NCI-H2081 treated with DMSO at 0.1 percent for 48 hours (cell line): ENCODE data around the gene CXCR5.

ENCODE experiments used
- DNase-seq: peaks from one replicate; lab custom pipeline; 2025; lab: John Stamatoyannopoulos, UW

The CXCR5 gene

DNA sequence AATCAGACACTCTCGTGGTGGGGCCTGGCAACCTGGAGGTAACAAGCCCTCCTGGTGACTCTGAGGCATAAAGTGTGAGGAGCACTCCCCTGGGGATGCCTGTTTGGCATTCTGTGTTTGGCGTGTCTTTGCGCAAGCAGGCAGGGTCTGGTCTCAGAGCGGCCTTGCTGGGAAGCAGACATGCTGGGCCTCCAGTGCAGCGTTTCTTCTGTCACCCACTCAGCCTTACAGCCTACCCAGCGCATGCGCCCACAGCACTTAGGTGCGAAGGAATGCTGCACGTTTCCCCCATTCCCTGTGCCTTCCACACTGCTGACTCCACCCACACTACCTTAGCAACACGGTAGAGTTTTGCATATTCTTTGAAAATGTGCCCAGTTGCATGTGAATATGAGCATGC is 7.4 kb upstream of the CXCR5 start:
- no peak for DNase-seq

GRCh38 chr11:118877487-118878162 is 6.1 kb upstream of the CXCR5 start:
- no peak for DNase-seq

DNA sequence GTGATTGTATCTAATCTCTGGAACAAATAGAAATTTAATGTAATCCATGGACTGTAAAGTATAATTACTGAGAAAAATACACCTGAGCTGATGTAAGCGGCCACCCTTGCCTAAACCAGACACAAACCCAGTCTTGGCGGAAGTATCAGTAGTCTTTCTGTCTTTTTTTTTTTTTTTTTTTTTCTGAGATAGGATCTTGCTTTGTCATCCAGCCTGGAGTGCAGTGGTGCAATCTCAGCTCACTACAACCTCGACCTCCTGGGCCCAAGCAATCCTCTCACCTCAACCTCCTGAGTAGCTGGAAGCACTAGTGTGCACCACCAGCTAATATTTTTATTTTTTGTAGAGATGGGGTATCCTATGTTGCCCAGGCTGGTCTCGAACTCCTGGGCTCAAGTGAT is 5.5 kb upstream of the CXCR5 start:
- no peak for DNase-seq

- DNase-seq, result no peak
These were observed 2.5 kb upstream of the CXCR5 start for GRCh38 chr11:118881228-118881627.

DNA sequence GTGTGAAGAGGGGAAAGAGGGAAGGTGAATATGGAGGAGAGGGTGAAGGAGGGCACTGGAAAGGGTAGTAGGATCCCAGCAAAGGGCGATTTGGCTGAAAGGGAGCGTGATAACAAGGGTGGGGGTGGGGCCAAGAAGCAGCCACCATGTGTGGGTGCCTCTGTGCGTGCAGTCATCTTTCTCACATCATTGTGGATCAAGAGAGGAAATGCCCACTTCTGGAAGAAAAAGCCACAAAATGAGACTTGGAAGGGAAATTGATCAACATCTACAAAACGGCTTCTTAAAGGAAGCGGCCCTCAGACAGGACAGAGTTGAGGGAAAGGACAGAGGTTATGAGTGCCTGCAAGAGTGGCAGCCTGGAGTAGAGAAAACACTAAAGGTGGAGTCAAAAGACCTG is 1.2 kb upstream of the CXCR5 start:
- DNase-seq, result no peak

GRCh38 chr11:118883004-118883367 is 706 bp upstream of the CXCR5 start:
- DNase-seq, result no peak

DNA sequence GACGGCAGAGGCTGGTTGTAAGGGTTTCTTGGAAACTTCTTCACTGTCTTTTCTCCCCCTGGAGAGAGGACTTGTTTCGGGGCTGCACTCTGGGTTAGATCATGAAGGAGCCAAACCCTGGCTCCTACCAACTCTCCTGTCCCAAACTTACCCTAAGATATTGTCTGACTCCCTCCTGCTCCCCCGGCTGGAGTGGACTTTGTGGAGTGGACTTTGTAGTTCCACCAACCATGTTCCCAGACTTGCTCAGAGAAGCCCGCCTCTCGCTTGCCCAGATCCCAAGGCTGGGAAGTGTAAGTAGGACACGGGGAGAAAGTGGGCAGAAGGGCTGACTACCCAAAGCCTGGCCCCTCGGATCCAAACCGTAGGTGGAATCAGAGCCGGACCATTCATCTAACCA is 1.2 kb downstream of the CXCR5 start:
- no peak for DNase-seq

DNA sequence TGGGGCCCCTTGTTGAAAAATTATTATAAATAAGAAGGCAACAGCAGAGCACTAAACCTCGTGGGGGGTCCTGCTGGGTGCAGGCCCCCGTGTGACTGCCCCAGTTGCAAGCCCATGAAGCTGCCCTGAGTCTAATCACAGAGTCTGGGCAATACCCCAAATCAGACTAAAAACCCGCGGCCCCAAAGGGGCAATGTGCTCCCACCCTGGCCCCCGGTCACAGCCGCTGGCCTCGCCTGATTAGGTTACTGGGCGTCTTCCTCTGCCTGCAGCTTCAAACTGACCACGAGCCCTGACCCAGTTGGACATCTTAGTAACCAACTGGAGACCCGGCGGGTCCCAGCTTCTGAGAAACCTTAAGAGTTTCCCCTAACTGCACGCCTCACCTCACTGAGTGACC is 1.6 kb downstream of the CXCR5 start:
- DNase-seq, result no peak

DNA sequence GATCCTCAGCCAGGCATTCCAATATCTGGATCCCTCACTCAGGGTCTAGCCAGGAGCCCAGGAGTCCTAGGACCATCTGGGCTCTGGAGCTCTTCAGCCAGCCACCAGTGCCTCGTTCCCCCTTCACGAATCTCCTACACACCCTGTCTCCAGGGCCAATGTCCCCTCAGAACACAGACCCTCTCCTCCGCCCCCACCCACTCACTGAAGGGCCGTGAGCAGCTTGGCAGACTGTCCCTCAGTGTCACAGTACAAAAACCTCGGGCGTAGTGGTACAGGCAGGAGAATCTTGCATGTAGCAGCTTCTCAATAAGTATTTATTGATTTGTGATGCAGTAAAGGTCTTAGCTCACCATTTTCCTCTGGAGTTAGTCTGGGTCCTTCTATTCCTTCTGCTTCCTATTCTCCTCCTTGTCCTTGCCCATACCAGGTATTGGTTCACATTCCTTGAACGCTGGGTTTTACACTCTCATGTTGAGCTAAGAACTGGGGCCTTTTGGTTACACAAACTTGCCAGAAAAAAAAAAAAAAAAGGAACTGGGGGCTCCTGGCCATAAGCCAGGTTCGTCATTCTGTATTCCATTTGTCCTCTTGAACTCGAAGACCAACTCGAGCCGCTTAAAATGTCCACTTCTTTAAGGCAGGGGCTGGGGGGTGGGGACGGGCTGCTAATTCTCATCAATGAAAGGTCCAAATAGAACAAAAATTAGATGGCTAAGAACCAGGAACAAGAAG is 2.3 kb downstream of the CXCR5 start:
- DNase-seq, result no peak

GRCh38 chr11:118886681-118887111 is 3.0 kb downstream of the CXCR5 start:
- no peak for DNase-seq

DNA sequence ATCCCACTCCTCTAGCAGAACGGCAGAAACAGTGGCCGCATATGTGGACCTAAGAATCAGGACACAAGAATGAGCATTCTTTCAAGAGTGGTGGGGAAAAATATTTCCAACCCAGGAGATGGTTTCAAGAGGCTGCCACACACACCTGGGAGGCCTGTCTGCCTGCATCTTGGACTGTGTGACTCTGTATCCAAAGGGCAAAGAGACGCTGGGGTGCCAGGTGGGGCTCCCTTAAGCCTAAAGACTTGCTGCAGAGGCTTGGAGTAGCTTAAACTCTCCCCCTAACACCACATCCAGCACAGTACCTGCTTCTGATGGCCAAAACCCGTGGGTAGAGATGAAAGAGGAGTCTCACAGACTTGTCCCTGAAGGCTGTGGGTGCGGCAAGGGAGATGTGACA is 3.5 kb downstream of the CXCR5 start:
- no peak for DNase-seq

GRCh38 chr11:118888398-118888797 is 4.7 kb downstream of the CXCR5 start:
- DNase-seq, result no peak

DNA sequence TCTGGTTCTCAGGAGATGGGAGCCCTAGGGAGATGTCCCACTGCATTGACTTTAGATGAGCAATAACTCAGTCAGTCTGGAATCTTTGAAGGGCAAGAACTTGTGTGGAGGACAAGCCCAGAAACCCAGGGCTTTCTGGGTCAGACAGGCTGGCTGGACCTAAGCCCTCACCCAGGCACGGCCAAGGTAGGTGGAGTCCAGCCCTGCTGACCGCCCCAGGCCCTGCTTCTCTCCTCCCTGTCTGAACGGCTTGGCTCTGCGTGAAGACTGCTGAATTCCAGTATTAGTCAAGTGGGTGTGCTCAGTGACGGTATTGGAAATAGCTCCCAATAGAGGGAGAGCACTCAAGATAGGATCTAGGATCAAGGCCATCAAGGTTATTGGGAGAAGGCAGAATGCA is 6.1 kb downstream of the CXCR5 start:
- no peak for DNase-seq

DNA sequence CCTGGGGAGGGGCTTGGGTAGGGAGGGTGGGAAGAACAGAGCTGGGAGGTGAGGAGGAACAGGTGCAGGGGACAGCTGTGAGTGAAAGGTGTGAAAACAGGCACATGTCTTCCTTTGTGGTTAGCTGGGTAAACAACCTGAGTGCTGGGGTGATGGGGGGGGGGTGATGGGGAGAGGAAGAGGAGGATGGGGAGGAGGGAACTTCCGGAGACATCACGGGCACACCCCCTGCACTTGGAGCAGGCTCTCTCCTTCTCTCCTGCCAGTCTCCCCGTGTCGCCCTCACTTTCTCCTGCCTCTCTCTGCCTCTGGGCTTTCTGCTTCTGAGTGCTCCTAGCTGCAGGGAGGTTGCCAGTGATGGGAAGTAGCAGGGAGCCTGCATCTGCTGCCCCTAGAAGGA is 8.8 kb downstream of the CXCR5 start:
- no peak for DNase-seq

- DNase-seq, result no peak
These were observed 9.3 kb downstream of the CXCR5 start for GRCh38 chr11:118892964-118893363.

GRCh38 chr11:118893662-118894061 is 10.0 kb downstream of the CXCR5 start:
- DNase-seq, result no peak

DNA sequence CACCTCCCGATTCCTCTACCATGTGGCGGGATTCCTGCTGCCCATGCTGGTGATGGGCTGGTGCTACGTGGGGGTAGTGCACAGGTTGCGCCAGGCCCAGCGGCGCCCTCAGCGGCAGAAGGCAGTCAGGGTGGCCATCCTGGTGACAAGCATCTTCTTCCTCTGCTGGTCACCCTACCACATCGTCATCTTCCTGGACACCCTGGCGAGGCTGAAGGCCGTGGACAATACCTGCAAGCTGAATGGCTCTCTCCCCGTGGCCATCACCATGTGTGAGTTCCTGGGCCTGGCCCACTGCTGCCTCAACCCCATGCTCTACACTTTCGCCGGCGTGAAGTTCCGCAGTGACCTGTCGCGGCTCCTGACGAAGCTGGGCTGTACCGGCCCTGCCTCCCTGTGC is 10.5 kb downstream of the CXCR5 start:
- no peak for DNase-seq

DNA sequence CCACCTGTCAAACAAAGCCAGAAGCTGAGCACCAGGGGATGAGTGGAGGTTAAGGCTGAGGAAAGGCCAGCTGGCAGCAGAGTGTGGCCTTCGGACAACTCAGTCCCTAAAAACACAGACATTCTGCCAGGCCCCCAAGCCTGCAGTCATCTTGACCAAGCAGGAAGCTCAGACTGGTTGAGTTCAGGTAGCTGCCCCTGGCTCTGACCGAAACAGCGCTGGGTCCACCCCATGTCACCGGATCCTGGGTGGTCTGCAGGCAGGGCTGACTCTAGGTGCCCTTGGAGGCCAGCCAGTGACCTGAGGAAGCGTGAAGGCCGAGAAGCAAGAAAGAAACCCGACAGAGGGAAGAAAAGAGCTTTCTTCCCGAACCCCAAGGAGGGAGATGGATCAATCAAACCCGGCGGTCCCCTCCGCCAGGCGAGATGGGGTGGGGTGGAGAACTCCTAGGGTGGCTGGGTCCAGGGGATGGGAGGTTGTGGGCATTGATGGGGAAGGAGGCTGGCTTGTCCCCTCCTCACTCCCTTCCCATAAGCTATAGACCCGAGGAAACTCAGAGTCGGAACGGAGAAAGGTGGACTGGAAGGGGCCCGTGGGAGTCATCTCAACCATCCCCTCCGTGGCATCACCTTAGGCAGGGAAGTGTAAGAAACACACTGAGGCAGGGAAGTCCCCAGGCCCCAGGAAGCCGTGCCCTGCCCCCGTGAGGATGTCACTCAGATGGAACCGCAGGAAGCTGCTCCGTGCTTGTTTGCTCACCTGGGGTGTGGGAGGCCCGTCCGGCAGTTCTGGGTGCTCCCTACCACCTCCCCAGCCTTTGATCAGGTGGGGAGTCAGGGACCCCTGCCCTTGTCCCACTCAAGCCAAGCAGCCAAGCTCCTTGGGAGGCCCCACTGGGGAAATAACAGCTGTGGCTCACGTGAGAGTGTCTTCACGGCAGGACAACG is 11.7 kb downstream of the CXCR5 start:
- DNase-seq, result no peak

DNA sequence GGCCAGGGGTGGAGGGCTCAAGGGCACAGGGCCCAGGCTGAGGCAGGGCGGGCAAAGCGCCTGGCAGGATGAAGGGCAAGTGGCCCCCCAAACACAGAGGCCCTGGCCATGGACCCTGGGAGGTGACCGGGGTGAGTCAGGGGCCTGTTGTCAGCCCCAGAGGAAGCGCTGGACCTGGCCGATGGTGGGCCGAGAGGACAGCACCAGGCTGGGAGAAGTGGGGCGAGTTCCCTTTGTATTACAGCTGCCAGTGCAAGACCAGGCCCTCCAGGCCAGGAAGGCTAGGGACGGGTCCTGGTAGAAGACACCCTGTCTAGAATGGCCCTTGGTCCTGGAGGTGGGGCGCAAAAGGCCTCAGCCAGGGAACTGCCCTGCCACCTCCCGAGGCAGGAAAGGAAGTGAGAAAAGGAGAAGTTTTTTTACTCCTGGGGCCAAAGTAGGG is 12.8 kb downstream of the CXCR5 start:
- DNase-seq, result no peak

- DNase-seq, result no peak
These were observed 13.4 kb downstream of the CXCR5 start for GRCh38 chr11:118896921-118897591.

DNA sequence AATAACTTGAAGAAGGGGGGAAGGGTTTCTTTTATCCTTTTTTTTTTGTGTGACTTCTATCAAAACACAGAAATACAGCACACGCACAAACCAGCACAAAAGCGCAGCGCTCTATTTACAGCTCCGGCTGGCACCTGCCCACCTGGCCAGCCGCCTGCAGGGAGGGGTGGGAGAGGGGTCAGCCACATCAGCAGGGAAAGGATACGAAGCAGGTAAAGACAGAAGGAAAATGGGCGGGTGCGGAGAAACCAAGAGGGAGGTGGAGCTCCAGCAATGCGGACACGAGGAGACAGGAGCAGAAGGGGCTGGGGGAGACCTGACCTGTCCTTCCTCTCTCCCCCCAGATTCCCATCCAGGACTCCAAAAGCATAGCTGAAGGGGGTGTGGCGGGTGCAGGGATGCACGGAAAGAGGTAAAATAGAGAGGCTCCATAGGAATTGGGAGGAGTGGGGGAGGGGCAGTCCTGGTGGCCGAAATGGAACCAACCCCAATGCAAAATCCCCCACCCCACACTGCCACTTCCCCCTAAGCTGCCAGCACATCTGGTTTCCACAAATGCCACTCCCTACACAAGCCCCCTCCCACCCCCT is 14.1 kb downstream of the CXCR5 start:
- no peak for DNase-seq
